RWPE2 (cell line): Measurements from ENCODE around the gene PKNOX2.

Experiments used
- ATAC-seq: fragments of 200-7000 bp; cut with Tn5 transposase; 3 replicates; pipeline ENCODE4 v1.9.1; 2021; ENCODE audit warnings: low read depth
- DNase-seq: peaks from one replicate; pipeline ENCODE4 v3.0.0-alpha.2; 2020; ENCODE audit warnings: low spot score
- H3K27ac ChIP-seq: fragments of 450-650 bp; 2 replicates; pipeline ENCODE4 v1.5.1; 2017; ENCODE audit warnings: mild to moderate bottlenecking; ENCODE audit not compliant: poor library complexity, severe bottlenecking
- H3K27me3 ChIP-seq: fragments of 250-450 bp; sonication (Bioruptor Pico); 2 replicates; pipeline ENCODE4 v1.5.1; 2021; ENCODE audit warnings: mild to moderate bottlenecking, moderate library complexity; ENCODE audit not compliant: insufficient read depth, poor library complexity, severe bottlenecking
- H3K36me3 ChIP-seq: fragments of 250-450 bp; sonication (Bioruptor Pico); 2 replicates; pipeline ENCODE4 v1.5.1; 2020; ENCODE audit warnings: low read depth, mild to moderate bottlenecking, moderate library complexity
- H3K4me1 ChIP-seq: fragments of 250-450 bp; sonication (Bioruptor Pico); 2 replicates; pipeline ENCODE4 v1.5.1; 2021; ENCODE audit warnings: mild to moderate bottlenecking, moderate library complexity; ENCODE audit not compliant: insufficient read depth, poor library complexity, severe bottlenecking
- H3K4me3 ChIP-seq: fragments of 250-450 bp; sonication (Bioruptor Pico); 2 replicates; pipeline ENCODE4 v1.5.1; 2021; ENCODE audit warnings: mild to moderate bottlenecking, moderate library complexity; ENCODE audit not compliant: severe bottlenecking
- H3K9me3 ChIP-seq: fragments of 250-450 bp; sonication (Bioruptor Pico); 2 replicates; pipeline ENCODE4 v1.5.1; 2021; ENCODE audit warnings: mild to moderate bottlenecking, moderate library complexity; ENCODE audit not compliant: severe bottlenecking
- TF ChIP-seq, protein P1 (sequence below): fragments of 450-650 bp; IDR thresholded peaks from one replicate; pipeline ENCODE4 v1.5.1; 2017; ENCODE audit warnings: mild to moderate bottlenecking, moderate library complexity; ENCODE audit not compliant: poor library complexity, severe bottlenecking

Gene PKNOX2

DNA sequence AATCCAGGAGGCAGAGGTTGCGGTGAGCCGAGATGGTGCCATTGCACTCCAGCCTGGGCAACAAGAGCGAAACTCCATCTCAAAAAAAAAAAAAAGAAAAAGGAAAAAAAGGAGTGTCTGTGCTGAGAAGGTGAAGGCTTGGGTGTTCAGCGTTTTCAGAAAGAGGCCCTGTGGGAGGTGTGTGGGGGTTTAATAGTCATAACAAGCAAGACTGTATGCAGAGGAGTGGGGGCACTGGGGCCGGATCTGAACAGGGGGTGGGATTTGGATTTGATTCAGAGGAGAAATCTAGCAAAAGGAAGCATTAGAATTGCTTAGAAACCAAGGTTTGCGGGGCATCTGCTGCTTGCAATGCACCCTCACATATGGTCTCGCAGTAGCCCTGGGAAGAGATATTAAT is 195.5 kb downstream of the PKNOX2 start:
- Histone ChIP-seq H3K36me3 (no peaks in the 10 kb centered on the region), H3K27me3 (no peaks in the 10 kb centered on the region), H3K4me3 (no peak overlapping the region), H3K4me1 (no peaks in the 10 kb centered on the region), H3K27ac (no peak overlapping the region), H3K9me3 (no peaks in the 10 kb centered on the region)
- TF ChIP-seq, protein P1, sequence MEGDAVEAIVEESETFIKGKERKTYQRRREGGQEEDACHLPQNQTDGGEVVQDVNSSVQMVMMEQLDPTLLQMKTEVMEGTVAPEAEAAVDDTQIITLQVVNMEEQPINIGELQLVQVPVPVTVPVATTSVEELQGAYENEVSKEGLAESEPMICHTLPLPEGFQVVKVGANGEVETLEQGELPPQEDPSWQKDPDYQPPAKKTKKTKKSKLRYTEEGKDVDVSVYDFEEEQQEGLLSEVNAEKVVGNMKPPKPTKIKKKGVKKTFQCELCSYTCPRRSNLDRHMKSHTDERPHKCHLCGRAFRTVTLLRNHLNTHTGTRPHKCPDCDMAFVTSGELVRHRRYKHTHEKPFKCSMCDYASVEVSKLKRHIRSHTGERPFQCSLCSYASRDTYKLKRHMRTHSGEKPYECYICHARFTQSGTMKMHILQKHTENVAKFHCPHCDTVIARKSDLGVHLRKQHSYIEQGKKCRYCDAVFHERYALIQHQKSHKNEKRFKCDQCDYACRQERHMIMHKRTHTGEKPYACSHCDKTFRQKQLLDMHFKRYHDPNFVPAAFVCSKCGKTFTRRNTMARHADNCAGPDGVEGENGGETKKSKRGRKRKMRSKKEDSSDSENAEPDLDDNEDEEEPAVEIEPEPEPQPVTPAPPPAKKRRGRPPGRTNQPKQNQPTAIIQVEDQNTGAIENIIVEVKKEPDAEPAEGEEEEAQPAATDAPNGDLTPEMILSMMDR: no peak
- no peak for DNase-seq
- ATAC-seq: no peak

DNA sequence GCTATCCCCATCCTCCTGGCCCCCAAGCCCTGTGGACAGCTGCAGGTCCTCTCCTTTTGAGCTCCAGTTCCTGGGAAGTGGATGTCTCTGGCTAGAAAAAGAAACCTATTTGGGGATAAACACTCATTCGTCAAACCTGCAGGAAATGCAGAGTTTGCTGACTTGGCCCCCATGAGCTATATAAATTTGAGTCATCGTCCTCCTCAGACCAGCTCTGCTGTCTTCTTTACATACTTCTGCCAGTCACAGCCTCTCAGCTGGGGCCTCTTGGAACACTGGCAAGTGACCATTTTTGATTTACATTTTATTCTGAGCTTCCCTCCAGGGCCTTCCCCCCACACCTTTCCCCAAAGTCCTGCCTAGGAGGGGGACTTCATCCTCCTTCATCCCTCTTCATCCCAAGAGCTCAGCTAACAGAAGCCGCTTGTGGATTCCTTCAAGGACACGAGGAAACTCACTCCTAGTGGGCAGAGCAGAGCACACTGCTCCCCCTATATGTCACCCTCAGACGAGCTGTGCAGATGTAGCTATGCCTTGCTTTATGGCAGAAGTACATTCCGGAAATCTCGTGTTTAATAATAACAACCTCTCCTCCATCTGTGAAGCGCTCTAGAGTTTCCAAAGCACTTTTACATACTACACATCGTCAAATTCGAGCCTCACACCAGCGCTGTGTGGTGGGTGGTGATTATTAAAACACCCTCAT is 199.7 kb downstream of the PKNOX2 start:
- no peaks in the 10 kb centered on the region for H3K27me3 ChIP-seq
- H3K9me3 ChIP-seq: no peaks in the 10 kb centered on the region
- TF ChIP-seq, protein P1: no peak
- no peaks in the 10 kb centered on the region for H3K4me1 ChIP-seq
- H3K4me3 ChIP-seq: no peak overlapping the region
- no peaks in the 10 kb centered on the region for H3K36me3 ChIP-seq
- no peak for DNase-seq
- no peak overlapping the region for H3K27ac ChIP-seq
- peak; percentile 67 for ATAC-seq

DNA sequence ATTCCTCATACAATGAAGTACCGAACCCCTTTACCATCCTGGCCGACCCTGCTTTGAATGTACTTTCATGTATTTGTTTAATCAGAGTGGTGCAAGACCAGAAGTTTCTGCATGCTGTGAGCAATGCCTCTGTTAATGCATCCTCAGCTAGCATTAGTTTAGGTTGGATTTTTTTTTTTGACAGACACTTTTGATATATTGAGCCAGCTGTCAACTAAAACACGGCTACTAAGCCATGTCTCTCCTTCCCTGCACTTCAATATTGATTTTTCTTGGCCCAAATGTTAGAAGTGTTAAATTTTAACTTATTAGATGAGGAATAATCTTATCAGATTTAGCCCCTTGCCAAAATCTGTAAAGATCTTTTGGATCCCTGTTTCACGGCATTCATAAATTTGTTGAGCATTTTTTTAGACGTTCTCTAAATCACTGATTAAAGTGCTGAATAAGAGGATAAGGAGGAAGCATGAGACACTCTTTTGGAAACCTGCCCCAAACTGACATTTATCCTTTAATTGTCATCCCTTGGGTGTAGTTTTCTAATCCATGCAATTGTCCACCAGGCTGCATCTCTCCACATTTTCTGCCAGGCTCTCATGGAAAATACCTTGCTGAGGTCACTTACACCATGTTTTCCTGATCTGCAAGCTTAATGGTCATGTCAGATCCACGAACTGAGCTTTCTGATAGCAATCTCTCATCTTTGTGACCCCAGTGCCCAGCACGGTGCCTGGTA is 200.8 kb downstream of the PKNOX2 start:
- ATAC-seq (no peak), DNase-seq (no peak)
- H3K36me3 ChIP-seq: no peaks in the 10 kb centered on the region
- H3K9me3 ChIP-seq: no peaks in the 10 kb centered on the region
- no peak overlapping the region for H3K4me3 ChIP-seq
- no peak overlapping the region for H3K27ac ChIP-seq
- TF ChIP-seq, protein P1: no peak
- H3K4me1 ChIP-seq: no peaks in the 10 kb centered on the region
- H3K27me3 ChIP-seq: no peaks in the 10 kb centered on the region

DNA sequence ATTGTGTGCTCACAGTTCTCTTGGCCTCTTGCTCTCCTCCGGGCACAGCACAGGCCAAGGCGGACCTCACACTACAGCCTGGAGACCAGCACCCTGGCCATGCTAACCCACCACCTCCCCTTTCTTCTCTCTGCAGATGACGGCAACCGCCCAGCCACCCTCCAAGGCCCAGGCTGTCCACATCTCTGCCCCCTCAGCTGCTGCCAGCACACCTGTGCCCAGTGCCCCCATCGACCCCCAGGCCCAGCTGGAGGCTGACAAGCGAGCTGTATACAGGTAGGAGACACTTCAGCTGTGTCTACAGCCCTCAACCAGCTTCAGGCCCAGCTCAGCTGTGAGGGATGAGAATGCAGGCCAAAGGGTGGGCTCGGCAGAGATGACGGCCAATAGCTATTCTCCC is 203.2 kb downstream of the PKNOX2 start:
- Histone ChIP-seq H3K9me3 (no peaks in the 10 kb centered on the region), H3K27ac (no peak overlapping the region), H3K4me3 (no peak overlapping the region), H3K27me3 (peaks cover 3% of the 10 kb centered on the region), H3K4me1 (no peaks in the 10 kb centered on the region), H3K36me3 (no peaks in the 10 kb centered on the region)
- DNase-seq: no peak
- ATAC-seq: no peak
- TF ChIP-seq, protein P1: no peak

DNA sequence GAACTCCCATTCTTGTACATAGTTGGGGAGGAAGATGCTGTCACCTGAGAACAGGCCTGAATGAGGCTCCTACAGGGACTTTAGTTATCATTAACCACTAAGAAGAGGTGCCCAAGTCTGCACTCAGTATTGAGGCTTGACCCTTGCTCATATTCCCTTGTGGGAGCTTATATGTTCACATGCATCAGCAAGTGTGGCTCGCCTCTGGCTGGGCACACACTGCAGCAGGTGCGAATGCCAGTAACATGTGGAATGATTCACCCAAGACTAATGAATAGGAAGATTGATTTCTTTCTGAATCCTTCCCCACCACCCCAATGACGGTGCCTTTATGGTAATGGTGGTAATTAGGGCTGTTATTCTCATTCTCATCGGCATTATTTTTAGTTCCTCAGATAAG is 204.2 kb downstream of the PKNOX2 start:
- H3K4me3 ChIP-seq: no peak overlapping the region
- peaks cover 3% of the 10 kb centered on the region for H3K27me3 ChIP-seq
- TF ChIP-seq, protein P1: no peak
- no peaks in the 10 kb centered on the region for H3K4me1 ChIP-seq
- ATAC-seq (no peak), DNase-seq (no peak)
- H3K27ac ChIP-seq: no peak overlapping the region
- H3K36me3 ChIP-seq: no peaks in the 10 kb centered on the region
- H3K9me3 ChIP-seq: no peaks in the 10 kb centered on the region
